WTC11 (cell line): ENCODE data around the gene SLC6A8. TPM values are rescaled to one million over a fixed set of nuclear protein-coding genes. Genes with fewer than 3 reads are reported as not detected.

Experiments used
- ATAC-seq: fragments of 200-7000 bp; cut with Tn5 transposase; 2 replicates; pipeline ENCODE4 v1.10.0; 2021; ENCODE audit warnings: mild to moderate bottlenecking, moderate library complexity
- CTCF ChIA-PET: fragments of 300-600 bp; sonication (Branson Sonifier 250); formaldehyde crosslinking; loops from one replicate; lab custom pipeline; 2021; ENCODE audit warnings: antibody characterized with exemption; lab: Charles Lee
- POLR2A ChIA-PET: fragments of 350-600 bp; sonication (Branson Sonifier 250); formaldehyde crosslinking; loops from one replicate; lab custom pipeline; 2021; ENCODE audit warnings: antibody characterized with exemption; lab: Charles Lee
- DNase-seq: peaks from one replicate; pipeline ENCODE4 v3.0.0; 2021; ENCODE audit warnings: low spot score
- H3K27ac Mint-ChIP-seq: 2 replicates; pipeline ENCODE4 v1.8.0; 2021; ENCODE audit warnings: mixed read lengths
- H3K27me3 Mint-ChIP-seq: 2 replicates; pipeline ENCODE4 v1.8.0; 2021; ENCODE audit warnings: low read depth, mild to moderate bottlenecking, moderate library complexity, mixed read lengths
- H3K36me3 Mint-ChIP-seq: 2 replicates; pipeline ENCODE4 v1.8.0; 2021; ENCODE audit warnings: mixed read lengths
- H3K4me1 Mint-ChIP-seq: 2 replicates; pipeline ENCODE4 v1.8.0; 2022; ENCODE audit warnings: mixed read lengths
- H3K4me3 Mint-ChIP-seq: 2 replicates; pipeline ENCODE4 v1.8.0; 2021; ENCODE audit warnings: mild to moderate bottlenecking, moderate library complexity, mixed read lengths
- H3K9me3 Mint-ChIP-seq: 2 replicates; pipeline ENCODE4 v1.8.0; 2021; ENCODE audit warnings: mixed read lengths
- ATF2 ChIP-seq: sonication (generic); formaldehyde crosslinking; IDR thresholded peaks from 2 replicates; pipeline ENCODE4 v1.8.1; 2022; ENCODE audit warnings: low read depth, missing genetic modification reagents, borderline replicate concordance
- CBFB ChIP-seq: sonication (generic); formaldehyde crosslinking; IDR thresholded peaks from 2 replicates; pipeline ENCODE4 v1.8.1; 2022; ENCODE audit warnings: mild to moderate bottlenecking, low read depth, missing genetic modification reagents
- CDX4 ChIP-seq: fragments of 250-450 bp; sonication (Bioruptor Pico); IDR thresholded peaks from 2 replicates; pipeline ENCODE4 v1.9.0; 2021; ENCODE audit warnings: moderate library complexity, mild to moderate bottlenecking, inconsistent platforms, borderline replicate concordance
- E2F1 ChIP-seq: sonication (generic); formaldehyde crosslinking; IDR thresholded peaks from 2 replicates; pipeline ENCODE4 v1.8.0; 2022; ENCODE audit warnings: mild to moderate bottlenecking, missing genetic modification reagents
- ESRRA ChIP-seq: sonication (generic); formaldehyde crosslinking; IDR thresholded peaks from 2 replicates; pipeline ENCODE4 v1.8.1; 2022; ENCODE audit warnings: mild to moderate bottlenecking, missing genetic modification reagents, borderline replicate concordance
- GABPB1 ChIP-seq: sonication (generic); formaldehyde crosslinking; IDR thresholded peaks from 2 replicates; pipeline ENCODE4 v1.8.1; 2023; ENCODE audit warnings: mild to moderate bottlenecking, missing genetic modification reagents
- GTF2I ChIP-seq: fragments of 250-450 bp; sonication (Bioruptor Pico); conservative IDR thresholded peaks from 2 replicates; pipeline ENCODE4 v1.4.0; 2021; ENCODE audit warnings: mild to moderate bottlenecking
- IRF1 ChIP-seq: sonication (generic); formaldehyde crosslinking; IDR thresholded peaks from 2 replicates; pipeline ENCODE4 v1.8.0; 2023; ENCODE audit warnings: missing genetic modification reagents
- KAT7 ChIP-seq: sonication (generic); formaldehyde crosslinking; IDR thresholded peaks from 2 replicates; pipeline ENCODE4 v1.8.1; 2023; ENCODE audit warnings: missing genetic modification reagents, mild to moderate bottlenecking, borderline replicate concordance
- MAX ChIP-seq: sonication (generic); formaldehyde crosslinking; IDR thresholded peaks from 2 replicates; pipeline ENCODE4 v1.8.0; 2022; ENCODE audit warnings: mild to moderate bottlenecking, missing genetic modification reagents
- MYBL2 ChIP-seq: sonication (generic); formaldehyde crosslinking; IDR thresholded peaks from 2 replicates; pipeline ENCODE4 v1.8.1; 2023; ENCODE audit warnings: mild to moderate bottlenecking, moderate library complexity, missing genetic modification reagents
- NFE2L1 ChIP-seq: sonication (generic); formaldehyde crosslinking; IDR thresholded peaks from 2 replicates; pipeline ENCODE4 v1.8.1; 2023; ENCODE audit warnings: missing genetic modification reagents
- NR1H2 ChIP-seq: sonication (generic); formaldehyde crosslinking; IDR thresholded peaks from 2 replicates; pipeline ENCODE4 v1.9.0; 2021; ENCODE audit warnings: mild to moderate bottlenecking, moderate library complexity, missing genetic modification reagents
- PRRX2 ChIP-seq: fragments of 250-450 bp; sonication (Bioruptor Pico); IDR thresholded peaks from 2 replicates; pipeline ENCODE4 v1.8.0; 2021; ENCODE audit warnings: mild to moderate bottlenecking
- SMAD4 ChIP-seq: sonication (generic); formaldehyde crosslinking; IDR thresholded peaks from 2 replicates; pipeline ENCODE4 v1.8.0; 2022; ENCODE audit warnings: mild to moderate bottlenecking, missing genetic modification reagents
- TCF7 ChIP-seq: sonication (generic); formaldehyde crosslinking; IDR thresholded peaks from 2 replicates; pipeline ENCODE4 v1.8.0; 2022; ENCODE audit warnings: mild to moderate bottlenecking, low read depth, missing genetic modification reagents, moderate library complexity
- TP53 ChIP-seq: sonication (generic); formaldehyde crosslinking; IDR thresholded peaks from 2 replicates; pipeline ENCODE4 v1.8.1; 2023; ENCODE audit warnings: mild to moderate bottlenecking, missing genetic modification reagents
- ZNF219 ChIP-seq: sonication (generic); formaldehyde crosslinking; IDR thresholded peaks from 2 replicates; pipeline ENCODE4 v1.8.0; 2023; ENCODE audit warnings: missing genetic modification reagents, mild to moderate bottlenecking, borderline replicate concordance
- ZNF512 ChIP-seq: sonication (generic); formaldehyde crosslinking; IDR thresholded peaks from 2 replicates; pipeline ENCODE4 v1.8.1; 2022; ENCODE audit warnings: missing genetic modification reagents, borderline replicate concordance
- total RNA-seq: library from RNA; stranded (reverse); gene quantifications from 3 replicates; pipeline ENCODE4 v1.2.3, GENCODE V29; 2021

The SLC6A8 gene
- total RNA-seq, 1 experiment from 2014 or later, result 112 TPM

GRCh38 chrX:153645921-153646488 is 41.7 kb upstream of the SLC6A8 start:
- ChIA-PET POLR2A (no interaction called here), CTCF (interaction anchor here (1.2 to 10.6 kb wide), 8 partner anchors 9 to 72 kb away, joined by 3 to 153 read pairs (median 10); partner anchors contain the start of gene SLC6A8)
- DNase-seq (no peak), ATAC-seq (no peak)
- no peak for TF ChIP-seq TP53 (CRISPR knock-in tag)
- TF ChIP-seq ZNF219, result no peak
- TF ChIP-seq IRF1 (CRISPR knock-in tag), result no peak
- TF ChIP-seq NFE2L1, result no peak
- TF ChIP-seq E2F1, result no peak
- TF ChIP-seq ZNF512 (CRISPR knock-in tag), result no peak
- TF ChIP-seq TCF7 (CRISPR knock-in tag), result no peak
- no peak for TF ChIP-seq CDX4 (CRISPR knock-in tag)
- TF ChIP-seq PRRX2, result no peak
- Mint-ChIP-seq H3K36me3 (no peaks in the 10 kb centered on the region), H3K27me3 (peaks cover 76% of the 10 kb centered on the region), H3K9me3 (no peaks in the 10 kb centered on the region), H3K4me3 (no peak overlapping the region), H3K27ac (no peak overlapping the region), H3K4me1 (peaks cover 10% of the 10 kb centered on the region)

- ATAC-seq, result peak; percentile 20
- Mint-ChIP-seq H3K4me1 (peaks cover 5% of the 10 kb centered on the region; the same call in 1 of the 2 replicates), H3K27me3 (peaks cover 69% of the 10 kb centered on the region)
- DNase-seq, result peak; percentile 49
- TF ChIP-seq GABPB1 (0 out of 2 replicates have a peak, but pooled peaks have one; percentile 43), NR1H2 (no peak), GTF2I (CRISPR knock-in tag) (peak; percentile 74; the same call in 1 of the 2 replicates), MYBL2 (CRISPR knock-in tag) (no peak), CBFB (CRISPR knock-in tag) (no peak)
- TF ChIP-seq, all 79 proteins: peak for 2
- Mint-ChIP-seq H3K9me3 (no peaks in the 10 kb centered on the region), H3K27ac (no peak within 1 kb of the TSS), H3K4me3 (peak within 1 kb of the TSS; percentile 29; the same call in 1 of the 2 replicates), H3K36me3 (no peaks in the 10 kb centered on the region)
- ChIA-PET CTCF (interaction anchor here (0.6 to 10.6 kb wide), 11 partner anchors 10 to 292 kb away, joined by 3 to 153 read pairs (median 8); partner anchors contain the start of gene SLC6A8), POLR2A (interaction anchor here (0.6 kb wide), 1 partner anchor 12 kb away, joined by 3 read pairs; no protein-coding TSS in a partner anchor)
Measured at GRCh38 chrX:153646620-153647373, 40.9 kb upstream of the SLC6A8 start, which contains the start of gene DUSP9. DUSP9 (plus strand) TSS chrX:153647203; CDS start chrX:153647954, 751 bp downstream.

- no peaks in the 10 kb centered on the region for H3K36me3 Mint-ChIP-seq
- H3K27me3 Mint-ChIP-seq, result peaks cover 64% of the 10 kb centered on the region
- no peak overlapping the region for H3K27ac Mint-ChIP-seq
- no peaks in the 10 kb centered on the region for H3K9me3 Mint-ChIP-seq
- peaks cover 4% of the 10 kb centered on the region; the same call in 1 of the 2 replicates for H3K4me1 Mint-ChIP-seq
- no peak for DNase-seq
- POLR2A ChIA-PET, result interaction anchor here (0.6 kb wide), 1 partner anchor 11 kb away, joined by 3 read pairs; no protein-coding TSS in a partner anchor
- CTCF ChIA-PET, result interaction anchor here (0.6 to 10.6 kb wide), 17 partner anchors 11 to 688 kb away, joined by 3 to 153 read pairs (median 7); no protein-coding TSS in a partner anchor
- ATAC-seq, result no peak
- peak overlapping the region; percentile 29; the same call in 1 of the 2 replicates for H3K4me3 Mint-ChIP-seq
- no peak for TF ChIP-seq KAT7 (CRISPR knock-in tag)
- no peak for TF ChIP-seq ATF2 (CRISPR knock-in tag)
- no peak for TF ChIP-seq ESRRA (CRISPR knock-in tag)
- TF ChIP-seq SMAD4 (CRISPR knock-in tag), result no peak
- TF ChIP-seq PRRX2, result no peak
- no peak for TF ChIP-seq MAX (CRISPR knock-in tag)
- no peak for TF ChIP-seq NFE2L1
Measured at GRCh38 chrX:153647461-153648357, 40.0 kb upstream of the SLC6A8 start.
